Heart left ventricle (tissue), 13 donors: ENCODE data around the gene WDR75.

ENCODE experiments used
- POLR2A ChIP-seq, 2 donors: fragments of 450-650 bp; IDR thresholded peaks; one replicate each; pipeline ENCODE4 v1.6.1; 2017; ENCODE audit warnings: antibody characterized with exemption in 2 of 2, mild to moderate bottlenecking in 2 of 2, moderate library complexity in 2 of 2
- TF ChIP-seq, protein P1 (sequence below), 12 donors: fragments of 200-600 bp; sonication (generic) in 4 of 12; IDR thresholded peaks; one replicate each; pipeline versions ENCODE4 v1.5.0 to v1.8.0; 2018 to 2022; ENCODE audit warnings: antibody characterized with exemption in 12 of 12, mild to moderate bottlenecking in 5 of 12
- donor health status: ischemic (EF 13 %, LVEDD 7.1; RV severe dilation, severe dysfunction).
- donor health status: DM: no; HTN: yes; CAD: no.
- donor health status: DM: no; HTN: no; CAD: no.
- donor health status: ischemic (EF 25% LVEDD 6.9; RV normal size, moderate dysfunction).
- donor health status: ischemic (EF 25% LVEDD 5.7; RV mildly dilated, moderate dysfunction).
- donor health status: ischemic (EF 35%, LVEDD 5.7; RV mildly dilated, moderate dysfunction).
- donor health status: nonischemic (EF 11% LVEDD 7.7; RV severe dilation, severe dysfunction).
- donor health status: DM: yes; HTN: yes; CAD: no.
- donor health status: PGD.
- donor health status: ischemic (EF 29% LVEDD 5.4; RV normal size, mild dysfunction).
- donor health status: nonischemic (EF 23%, LVEDD 6.1; RV moderate dilation, normal function).

GRCh38 chr2:189501487-189501886, 60.2 kb downstream of the WDR75 start:
- TF ChIP-seq, protein P1, sequence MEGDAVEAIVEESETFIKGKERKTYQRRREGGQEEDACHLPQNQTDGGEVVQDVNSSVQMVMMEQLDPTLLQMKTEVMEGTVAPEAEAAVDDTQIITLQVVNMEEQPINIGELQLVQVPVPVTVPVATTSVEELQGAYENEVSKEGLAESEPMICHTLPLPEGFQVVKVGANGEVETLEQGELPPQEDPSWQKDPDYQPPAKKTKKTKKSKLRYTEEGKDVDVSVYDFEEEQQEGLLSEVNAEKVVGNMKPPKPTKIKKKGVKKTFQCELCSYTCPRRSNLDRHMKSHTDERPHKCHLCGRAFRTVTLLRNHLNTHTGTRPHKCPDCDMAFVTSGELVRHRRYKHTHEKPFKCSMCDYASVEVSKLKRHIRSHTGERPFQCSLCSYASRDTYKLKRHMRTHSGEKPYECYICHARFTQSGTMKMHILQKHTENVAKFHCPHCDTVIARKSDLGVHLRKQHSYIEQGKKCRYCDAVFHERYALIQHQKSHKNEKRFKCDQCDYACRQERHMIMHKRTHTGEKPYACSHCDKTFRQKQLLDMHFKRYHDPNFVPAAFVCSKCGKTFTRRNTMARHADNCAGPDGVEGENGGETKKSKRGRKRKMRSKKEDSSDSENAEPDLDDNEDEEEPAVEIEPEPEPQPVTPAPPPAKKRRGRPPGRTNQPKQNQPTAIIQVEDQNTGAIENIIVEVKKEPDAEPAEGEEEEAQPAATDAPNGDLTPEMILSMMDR (IDR thresholded peaks at IDR 0.05) = no peak
- no peak for TF ChIP-seq POLR2A (IDR thresholded peaks at IDR 0.05)
